HEK293 (cell line): ENCODE data around the gene KDM5A.

ENCODE experiments used
- CTCF ChIA-PET: fragments of 350-600 bp; formaldehyde crosslinking; extraction: SDS; loops from one replicate; lab custom pipeline; 2021; ENCODE audit warnings: antibody characterized with exemption; lab: Yijun Ruan, JAX
- POLR2A ChIA-PET: fragments of 300-600 bp; formaldehyde crosslinking; extraction: SDS; loops from one replicate; lab custom pipeline; 2020; ENCODE audit warnings: antibody characterized with exemption, inconsistent platforms; lab: Yijun Ruan, JAX
- H3K27ac ChIP-seq: fragments of 200-500 bp; sonication (Bioruptor generic); 2 replicates; pipeline ENCODE4 v1.5.1; 2014; ENCODE audit warnings: low read depth, low read length, control low read depth, inconsistent platforms; ENCODE audit errors: extremely low read depth
- H3K36me3 ChIP-seq, 2 experiments: fragments of 200-500 bp in 1 of 2; sonication (Bioruptor generic) in 1 of 2; 1 replicate in 1 of 2; 2 replicates in 1 of 2; pipeline ENCODE4 v1.5.1; 2014 to 2017; ENCODE audit warnings: inconsistent platforms in 2 of 2, low read length in 2 of 2; ENCODE audit not compliant: control insufficient read depth in 2 of 2, insufficient read depth in 1 of 2
- H3K4me1 ChIP-seq: fragments of 200-500 bp; sonication (Bioruptor generic); 2 replicates; pipeline ENCODE4 v1.5.1; 2014; ENCODE audit warnings: mild to moderate bottlenecking, low read length, inconsistent platforms; ENCODE audit not compliant: control insufficient read depth, insufficient read depth
- H3K4me3 ChIP-seq: 2 replicates; pipeline ENCODE4 v1.5.1; 2011; ENCODE audit warnings: low read depth, mild to moderate bottlenecking, control low read depth, low read length, moderate library complexity
- H3K9me3 ChIP-seq: fragments of 200-500 bp; sonication (Bioruptor generic); 2 replicates; pipeline ENCODE4 v1.5.1; 2014; ENCODE audit warnings: low read depth, low read length, inconsistent platforms; ENCODE audit not compliant: control insufficient read depth, insufficient read depth
- KLF1 ChIP-seq: fragments of 450-650 bp; formaldehyde crosslinking; IDR thresholded peaks from 2 replicates; pipeline ENCODE4 v1.5.1; 2016; ENCODE audit warnings: missing biosample characterization, missing genetic modification characterization
- SCRT1 ChIP-seq: fragments of 450-650 bp; formaldehyde crosslinking; IDR thresholded peaks from 2 replicates; pipeline ENCODE4 v1.5.1; 2016; ENCODE audit warnings: missing biosample characterization, missing genetic modification characterization, borderline replicate concordance
- SCRT2 ChIP-seq: fragments of 450-650 bp; formaldehyde crosslinking; IDR thresholded peaks from 2 replicates; pipeline ENCODE4 v1.5.1; 2016; ENCODE audit warnings: missing biosample characterization, missing genetic modification characterization
- SETDB1 ChIP-seq: IDR thresholded peaks from one replicate; pipeline ENCODE4 v1.6.1; 2017; ENCODE audit warnings: mild to moderate bottlenecking, low read length, moderate library complexity, mixed read lengths; ENCODE audit not compliant: insufficient read length
- WT1 ChIP-seq: fragments of 450-650 bp; formaldehyde crosslinking; IDR thresholded peaks from 2 replicates; pipeline ENCODE4 v1.5.1; 2016; ENCODE audit warnings: missing biosample characterization, missing genetic modification characterization
- YY2 ChIP-seq: fragments of 450-650 bp; formaldehyde crosslinking; IDR thresholded peaks from 2 replicates; pipeline ENCODE4 v1.5.1; 2016; ENCODE audit warnings: missing biosample characterization, missing genetic modification characterization
- ZBTB17 ChIP-seq: fragments of 450-650 bp; formaldehyde crosslinking; IDR thresholded peaks from 2 replicates; pipeline ENCODE4 v1.5.1; 2016; ENCODE audit warnings: missing biosample characterization, missing genetic modification characterization
- ZBTB6 ChIP-seq: fragments of 450-650 bp; formaldehyde crosslinking; IDR thresholded peaks from 2 replicates; pipeline ENCODE4 v1.5.1; 2017; ENCODE audit warnings: missing biosample characterization, missing genetic modification characterization
- ZBTB7A ChIP-seq: fragments of 450-650 bp; formaldehyde crosslinking; IDR thresholded peaks from 2 replicates; pipeline ENCODE4 v1.5.1; 2016; ENCODE audit warnings: low read depth, missing biosample characterization, missing genetic modification characterization
- ZNF239 ChIP-seq: fragments of 450-650 bp; formaldehyde crosslinking; IDR thresholded peaks from 2 replicates; pipeline ENCODE4 v1.5.1; 2016; ENCODE audit warnings: missing biosample characterization, missing genetic modification characterization
- ZNF341 ChIP-seq: fragments of 450-650 bp; formaldehyde crosslinking; IDR thresholded peaks from 2 replicates; pipeline ENCODE4; 2016; ENCODE audit warnings: low read depth, missing biosample characterization, missing genetic modification characterization
- ZNF404 ChIP-seq: fragments of 450-650 bp; formaldehyde crosslinking; IDR thresholded peaks from 2 replicates; pipeline ENCODE4 v1.5.1; 2017; ENCODE audit warnings: missing biosample characterization, missing genetic modification characterization
- ZNF433 ChIP-seq: fragments of 450-650 bp; formaldehyde crosslinking; IDR thresholded peaks from 2 replicates; pipeline ENCODE4 v1.5.1; 2016; ENCODE audit warnings: missing biosample characterization, missing genetic modification characterization, low read depth
- ZNF501 ChIP-seq: fragments of 450-650 bp; formaldehyde crosslinking; IDR thresholded peaks from 2 replicates; pipeline ENCODE4 v1.5.1; 2016; ENCODE audit warnings: missing biosample characterization, missing genetic modification characterization
- ZNF530 ChIP-seq: fragments of 450-650 bp; formaldehyde crosslinking; IDR thresholded peaks from 2 replicates; pipeline ENCODE4 v1.5.1; 2016; ENCODE audit warnings: low read depth, missing biosample characterization, missing genetic modification characterization
- ZNF623 ChIP-seq: fragments of 450-650 bp; formaldehyde crosslinking; IDR thresholded peaks from 2 replicates; pipeline ENCODE4 v1.5.1; 2016; ENCODE audit warnings: missing biosample characterization, missing genetic modification characterization
- ZNF626 ChIP-seq: fragments of 450-650 bp; sonication (Bioruptor Pico); formaldehyde crosslinking; IDR thresholded peaks from 2 replicates; pipeline ENCODE4 v1.5.1; 2018; ENCODE audit warnings: missing biosample characterization, missing genetic modification characterization, inconsistent platforms
- ZNF658 ChIP-seq: fragments of 450-650 bp; formaldehyde crosslinking; IDR thresholded peaks from 2 replicates; pipeline ENCODE4; 2016; ENCODE audit warnings: missing biosample characterization, missing genetic modification characterization
- ZNF701 ChIP-seq: fragments of 450-650 bp; formaldehyde crosslinking; IDR thresholded peaks from 2 replicates; pipeline ENCODE4 v1.5.1; 2016; ENCODE audit warnings: missing biosample characterization, missing genetic modification characterization
- ZNF707 ChIP-seq: fragments of 450-650 bp; formaldehyde crosslinking; IDR thresholded peaks from 2 replicates; pipeline ENCODE4 v1.5.1; 2016; ENCODE audit warnings: missing biosample characterization, missing genetic modification characterization
- ZNF747 ChIP-seq: fragments of 450-650 bp; formaldehyde crosslinking; IDR thresholded peaks from 2 replicates; pipeline ENCODE4 v1.5.1; 2016; ENCODE audit warnings: missing biosample characterization, missing genetic modification characterization
- ZNF792 ChIP-seq: fragments of 450-650 bp; formaldehyde crosslinking; IDR thresholded peaks from 2 replicates; pipeline ENCODE4 v1.5.1; 2016; ENCODE audit warnings: missing biosample characterization, missing genetic modification characterization
- ZXDB ChIP-seq: fragments of 450-650 bp; formaldehyde crosslinking; IDR thresholded peaks from 2 replicates; pipeline ENCODE4 v1.5.1; 2016; ENCODE audit warnings: missing biosample characterization, missing genetic modification characterization
- TF ChIP-seq, protein P1 (sequence below): fragments of 450-650 bp; formaldehyde crosslinking; IDR thresholded peaks from 2 replicates; pipeline ENCODE4 v1.5.1; 2016; ENCODE audit warnings: missing biosample characterization, missing genetic modification characterization
- TF ChIP-seq, protein P2 (sequence below): fragments of 450-650 bp; formaldehyde crosslinking; optimal IDR thresholded peaks from 2 replicates; pipeline ENCODE3; 2016; ENCODE audit warnings: missing biosample characterization, mild to moderate bottlenecking, missing genetic modification characterization

The KDM5A gene

GRCh38 chr12:366820-367219 is 22.3 kb downstream of the KDM5A start:
- H3K9me3 ChIP-seq, result no peaks in the 10 kb centered on the region; the same call in 1 of the 2 replicates
- peaks cover 69 to 79% of the 10 kb centered on the region in 2 experiments for H3K36me3 ChIP-seq
- ChIA-PET CTCF (no interaction called here), POLR2A (no interaction called here)
- no peak for TF ChIP-seq ZNF341 (tag by site-specific recombination)
- TF ChIP-seq ZNF792, result no peak
- TF ChIP-seq ZNF747 (tag by site-specific recombination), result no peak
- TF ChIP-seq ZBTB6 (tag by site-specific recombination), result no peak
- TF ChIP-seq ZNF623 (tag by site-specific recombination), result no peak
- TF ChIP-seq ZNF658 (tag by site-specific recombination), result no peak
- 0 out of 2 replicates have a peak, but pooled peaks have one; percentile 48 for TF ChIP-seq SCRT1 (tag by site-specific recombination)
- TF ChIP-seq SCRT2 (tag by site-specific recombination), result peak; percentile 72
- H3K4me3 ChIP-seq, result no peak overlapping the region
- no peaks in the 10 kb centered on the region for H3K4me1 ChIP-seq
- H3K27ac ChIP-seq, result no peak overlapping the region

DNA sequence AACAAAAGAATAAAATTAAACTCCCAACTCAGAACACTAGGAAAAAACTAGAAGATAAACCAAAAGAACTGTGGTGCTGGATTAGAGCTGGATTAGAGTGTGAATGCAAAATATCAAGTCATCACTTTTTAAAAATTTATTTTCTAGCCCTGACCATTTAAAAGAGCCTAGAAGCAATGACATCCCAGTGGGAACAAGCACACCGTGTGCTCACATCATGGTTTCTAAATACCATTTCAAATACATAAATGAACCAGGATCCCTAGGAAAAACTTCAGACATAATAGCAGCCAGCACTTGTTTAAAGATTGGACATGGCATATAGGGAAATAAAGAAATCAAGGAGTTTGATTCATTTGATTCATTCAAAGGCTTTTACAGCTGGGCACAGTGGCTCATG is 30.0 kb downstream of the KDM5A start:
- POLR2A ChIA-PET, result no interaction called here
- H3K36me3 ChIP-seq, result peaks cover 76 to 77% of the 10 kb centered on the region in 2 experiments

GRCh38 chr12:356276-356988 is 32.7 kb downstream of the KDM5A start:
- Histone ChIP-seq H3K27ac (no peak overlapping the region), H3K36me3 (peaks cover 75 to 78% of the 10 kb centered on the region in 2 experiments), H3K4me3 (no peak overlapping the region), H3K9me3 (no peaks in the 10 kb centered on the region), H3K4me1 (no peaks in the 10 kb centered on the region)
- ChIA-PET CTCF (interaction anchor here (0.9 kb wide), 1 partner anchor 67 kb away, joined by 4 read pairs; no protein-coding TSS in a partner anchor), POLR2A (no interaction called here)
- TF ChIP-seq YY2 (no peak), ZNF707 (tag by site-specific recombination) (no peak), ZBTB17 (tag by site-specific recombination) (no peak), ZBTB7A (tag by site-specific recombination) (no peak), ZNF530 (tag by site-specific recombination) (no peak), ZNF404 (tag by site-specific recombination) (no peak), SCRT2 (tag by site-specific recombination) (no peak), WT1 (tag by site-specific recombination) (no peak), ZNF433 (no peak), ZXDB (tag by site-specific recombination) (no peak), ZNF501 (tag by site-specific recombination) (no peak), ZNF239 (tag by site-specific recombination) (no peak), KLF1 (tag by site-specific recombination) (no peak)
- TF ChIP-seq, protein P1, sequence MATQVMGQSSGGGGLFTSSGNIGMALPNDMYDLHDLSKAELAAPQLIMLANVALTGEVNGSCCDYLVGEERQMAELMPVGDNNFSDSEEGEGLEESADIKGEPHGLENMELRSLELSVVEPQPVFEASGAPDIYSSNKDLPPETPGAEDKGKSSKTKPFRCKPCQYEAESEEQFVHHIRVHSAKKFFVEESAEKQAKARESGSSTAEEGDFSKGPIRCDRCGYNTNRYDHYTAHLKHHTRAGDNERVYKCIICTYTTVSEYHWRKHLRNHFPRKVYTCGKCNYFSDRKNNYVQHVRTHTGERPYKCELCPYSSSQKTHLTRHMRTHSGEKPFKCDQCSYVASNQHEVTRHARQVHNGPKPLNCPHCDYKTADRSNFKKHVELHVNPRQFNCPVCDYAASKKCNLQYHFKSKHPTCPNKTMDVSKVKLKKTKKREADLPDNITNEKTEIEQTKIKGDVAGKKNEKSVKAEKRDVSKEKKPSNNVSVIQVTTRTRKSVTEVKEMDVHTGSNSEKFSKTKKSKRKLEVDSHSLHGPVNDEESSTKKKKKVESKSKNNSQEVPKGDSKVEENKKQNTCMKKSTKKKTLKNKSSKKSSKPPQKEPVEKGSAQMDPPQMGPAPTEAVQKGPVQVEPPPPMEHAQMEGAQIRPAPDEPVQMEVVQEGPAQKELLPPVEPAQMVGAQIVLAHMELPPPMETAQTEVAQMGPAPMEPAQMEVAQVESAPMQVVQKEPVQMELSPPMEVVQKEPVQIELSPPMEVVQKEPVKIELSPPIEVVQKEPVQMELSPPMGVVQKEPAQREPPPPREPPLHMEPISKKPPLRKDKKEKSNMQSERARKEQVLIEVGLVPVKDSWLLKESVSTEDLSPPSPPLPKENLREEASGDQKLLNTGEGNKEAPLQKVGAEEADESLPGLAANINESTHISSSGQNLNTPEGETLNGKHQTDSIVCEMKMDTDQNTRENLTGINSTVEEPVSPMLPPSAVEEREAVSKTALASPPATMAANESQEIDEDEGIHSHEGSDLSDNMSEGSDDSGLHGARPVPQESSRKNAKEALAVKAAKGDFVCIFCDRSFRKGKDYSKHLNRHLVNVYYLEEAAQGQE (tag by site-specific recombination), result no peak
- TF ChIP-seq, protein P2, sequence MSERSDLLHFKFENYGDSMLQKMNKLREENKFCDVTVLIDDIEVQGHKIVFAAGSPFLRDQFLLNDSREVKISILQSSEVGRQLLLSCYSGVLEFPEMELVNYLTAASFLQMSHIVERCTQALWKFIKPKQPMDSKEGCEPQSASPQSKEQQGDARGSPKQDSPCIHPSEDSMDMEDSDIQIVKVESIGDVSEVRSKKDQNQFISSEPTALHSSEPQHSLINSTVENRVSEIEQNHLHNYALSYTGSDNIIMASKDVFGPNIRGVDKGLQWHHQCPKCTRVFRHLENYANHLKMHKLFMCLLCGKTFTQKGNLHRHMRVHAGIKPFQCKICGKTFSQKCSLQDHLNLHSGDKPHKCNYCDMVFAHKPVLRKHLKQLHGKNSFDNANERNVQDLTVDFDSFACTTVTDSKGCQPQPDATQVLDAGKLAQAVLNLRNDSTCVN, result no peak

More for the DNA sequence above, 30.0 kb downstream of the KDM5A start:
- H3K9me3 ChIP-seq, result no peaks in the 10 kb centered on the region
- no peak for TF ChIP-seq ZNF701 (tag by site-specific recombination)
- TF ChIP-seq SETDB1, result peak; percentile 94
- peak; percentile 84; the same call in 1 of the 2 replicates for TF ChIP-seq ZNF626 (tag by site-specific recombination)
- TF ChIP-seq, all 188 proteins: peak for 2
- H3K27ac ChIP-seq, result no peak overlapping the region
- no peak overlapping the region for H3K4me3 ChIP-seq
- no peaks in the 10 kb centered on the region for H3K4me1 ChIP-seq
- CTCF ChIA-PET, result interaction anchor here (0.6 kb wide), 1 partner anchor 8 kb away, joined by 4 read pairs; no protein-coding TSS in a partner anchor
